GM20000 (cell line): ENCODE results near the gene ZNF282.
A peak's percentile ranks its signal among the peaks of the same experiment; 100 is the strongest.
"Not testable (repeated sequence)": the region's sequence is repeated elsewhere in the genome, so short reads cannot be mapped to it uniquely, and the experiment has no call there.

Source experiments
- DNase-seq: peaks from one replicate; pipeline ENCODE4 v3.0.0; 2012; ENCODE audit warnings: low spot score
- TF ChIP-seq, protein P1 (sequence below): IDR thresholded peaks from 2 replicates; pipeline ENCODE4 v1.5.1; 2012; ENCODE audit warnings: mild to moderate bottlenecking, control low read depth; ENCODE audit errors: extremely low read depth, missing control alignments

ZNF282 gene

DNA sequence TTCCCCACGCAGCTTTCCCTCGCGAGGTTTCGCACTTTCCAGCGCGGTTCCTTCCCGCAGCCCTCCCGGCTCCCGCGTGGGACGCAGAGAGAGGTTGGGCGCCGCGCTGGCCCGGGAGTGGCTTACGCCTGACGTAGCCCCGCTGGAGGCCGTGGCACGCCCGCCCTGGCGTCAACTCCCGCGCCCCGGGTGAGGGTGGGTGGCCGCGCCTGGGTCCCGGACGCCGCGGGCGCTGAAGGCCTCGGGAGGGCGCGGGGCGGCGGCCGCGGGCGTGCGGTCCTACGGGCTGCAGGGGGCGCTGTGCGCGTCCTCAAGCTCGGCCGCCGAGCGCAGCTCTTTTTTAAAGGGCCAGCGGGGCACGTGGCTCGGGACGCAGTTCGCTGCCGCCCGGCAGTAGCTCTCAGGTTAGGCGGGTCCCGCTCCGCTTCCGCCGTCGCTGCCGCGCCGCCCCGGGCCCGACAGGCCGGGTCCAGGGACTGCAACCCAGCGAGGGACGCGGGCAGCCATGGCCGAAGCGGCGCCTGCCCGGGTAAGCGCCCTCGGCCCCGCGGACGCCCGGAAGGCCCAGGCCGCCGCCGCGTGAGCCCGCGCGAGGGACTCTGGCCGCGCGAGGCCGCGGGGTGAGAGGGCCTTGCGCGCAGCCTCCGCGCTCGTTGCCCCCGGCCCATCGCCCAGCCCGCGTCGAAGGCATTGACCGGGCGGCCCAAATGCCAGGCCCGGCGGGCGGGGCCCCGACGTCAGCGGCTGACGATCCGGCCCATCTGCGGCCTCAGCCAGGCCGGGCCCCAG lies 66.7 kb downstream of the ZNF282 start, which contains the start of gene ZNF783:
TSS of gene ZNF783 (plus strand) at position 368 of the 789 bp plus-strand sequence. CDS start at position 506, 138 bp downstream.
- DNase-seq = peak; percentile 96
- TF ChIP-seq, protein P1, sequence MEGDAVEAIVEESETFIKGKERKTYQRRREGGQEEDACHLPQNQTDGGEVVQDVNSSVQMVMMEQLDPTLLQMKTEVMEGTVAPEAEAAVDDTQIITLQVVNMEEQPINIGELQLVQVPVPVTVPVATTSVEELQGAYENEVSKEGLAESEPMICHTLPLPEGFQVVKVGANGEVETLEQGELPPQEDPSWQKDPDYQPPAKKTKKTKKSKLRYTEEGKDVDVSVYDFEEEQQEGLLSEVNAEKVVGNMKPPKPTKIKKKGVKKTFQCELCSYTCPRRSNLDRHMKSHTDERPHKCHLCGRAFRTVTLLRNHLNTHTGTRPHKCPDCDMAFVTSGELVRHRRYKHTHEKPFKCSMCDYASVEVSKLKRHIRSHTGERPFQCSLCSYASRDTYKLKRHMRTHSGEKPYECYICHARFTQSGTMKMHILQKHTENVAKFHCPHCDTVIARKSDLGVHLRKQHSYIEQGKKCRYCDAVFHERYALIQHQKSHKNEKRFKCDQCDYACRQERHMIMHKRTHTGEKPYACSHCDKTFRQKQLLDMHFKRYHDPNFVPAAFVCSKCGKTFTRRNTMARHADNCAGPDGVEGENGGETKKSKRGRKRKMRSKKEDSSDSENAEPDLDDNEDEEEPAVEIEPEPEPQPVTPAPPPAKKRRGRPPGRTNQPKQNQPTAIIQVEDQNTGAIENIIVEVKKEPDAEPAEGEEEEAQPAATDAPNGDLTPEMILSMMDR = peak; percentile 82

DNA sequence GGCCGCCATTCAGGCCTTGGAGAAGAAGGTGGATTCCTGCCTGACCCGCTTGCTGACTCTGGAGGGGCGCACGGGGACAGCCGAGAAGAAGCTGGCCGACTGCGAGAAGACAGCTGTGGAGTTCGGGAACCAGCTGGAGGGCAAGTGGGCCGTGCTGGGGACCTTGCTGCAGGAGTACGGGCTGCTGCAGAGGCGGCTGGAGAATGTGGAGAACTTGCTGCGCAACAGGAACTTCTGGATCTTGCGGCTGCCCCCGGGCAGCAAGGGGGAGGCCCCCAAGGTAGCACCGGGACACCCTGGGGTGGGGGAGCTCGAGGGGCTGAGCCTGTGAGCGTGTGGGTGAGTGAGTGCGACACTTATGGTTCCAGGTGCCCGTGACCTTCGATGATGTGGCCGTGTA lies 71.1 kb downstream of the ZNF282 start:
- TF ChIP-seq, protein P1 = no peak
- DNase-seq = no peak

DNA sequence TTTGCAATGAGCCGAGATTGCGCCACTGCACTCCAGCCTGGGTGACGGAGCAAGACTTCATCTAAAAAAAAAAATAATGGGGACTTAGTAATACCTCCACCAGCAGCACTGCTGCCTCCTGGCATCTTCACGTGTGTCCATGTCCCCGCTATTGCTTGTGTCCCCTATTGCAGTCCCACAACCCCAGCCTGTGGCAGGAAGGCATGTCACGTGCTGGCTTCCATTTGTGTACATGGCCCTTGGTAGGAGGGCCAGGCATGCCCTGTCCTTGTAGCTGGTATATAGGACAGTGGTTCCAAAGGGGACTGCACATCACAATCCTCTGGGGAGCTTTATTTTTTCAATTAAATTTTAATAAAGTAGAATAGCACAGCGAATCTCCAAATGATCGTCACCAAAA lies 72.4 kb downstream of the ZNF282 start:
- TF ChIP-seq, protein P1 = no peak
- no peak for DNase-seq

DNA sequence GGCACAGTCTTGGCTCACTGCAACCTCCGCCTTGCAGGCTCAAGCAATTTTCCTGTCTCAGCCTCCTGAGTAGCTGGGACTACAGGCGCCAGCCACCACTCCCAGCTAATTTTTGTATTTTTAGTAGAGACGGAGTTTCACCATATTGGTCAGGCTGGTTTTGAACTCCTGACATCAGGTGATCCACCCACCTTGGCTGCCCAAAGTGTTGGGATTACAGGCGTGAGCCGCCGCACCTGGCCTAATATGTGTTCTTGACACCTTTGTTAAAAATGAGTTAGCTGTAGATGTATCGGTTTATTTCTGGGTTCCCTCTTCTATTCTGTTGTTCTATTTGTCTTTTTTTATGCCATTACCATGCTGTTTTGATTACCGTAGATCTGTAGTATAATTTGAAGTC lies 79.1 kb downstream of the ZNF282 start:
- not testable (repeated sequence) for DNase-seq
